ENCODE results near the gene LRRC7.
"Not testable (repeated sequence)": the region's sequence is repeated elsewhere in the genome, so short reads cannot be mapped to it uniquely, and the experiment has no call there.

LRRC7 gene

GRCh38 chr1:69911301-69911801 lies 343.6 kb downstream of the LRRC7 start:
- DNase-seq: no peak

- no peak for DNase-seq
Measured at GRCh38 chr1:69913977-69914376, 346.3 kb downstream of the LRRC7 start.

- DNase-seq: no peak
Measured at GRCh38 chr1:69914976-69915765, 347.4 kb downstream of the LRRC7 start.

- DNase-seq: no peak
Measured at GRCh38 chr1:69919129-69919921, 351.6 kb downstream of the LRRC7 start.

DNA sequence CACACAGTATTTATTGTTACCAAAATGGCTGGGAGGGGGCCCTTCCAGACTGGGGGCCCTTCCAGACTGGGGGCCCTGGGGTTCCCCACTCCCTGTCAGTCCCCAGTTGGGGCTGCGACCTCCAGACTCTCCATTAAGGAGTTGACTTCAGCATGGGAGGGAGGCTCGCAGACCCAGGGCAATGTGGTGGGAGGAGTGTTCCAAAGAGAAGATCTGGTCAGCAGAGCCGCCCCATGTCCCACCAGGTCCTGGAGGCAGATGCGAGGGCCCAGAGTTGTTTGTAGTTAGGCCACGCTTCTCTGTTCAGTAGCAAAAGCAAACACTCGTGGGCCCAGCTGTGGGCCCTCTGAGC lies 352.2 kb downstream of the LRRC7 start:
- no peak for DNase-seq

DNA sequence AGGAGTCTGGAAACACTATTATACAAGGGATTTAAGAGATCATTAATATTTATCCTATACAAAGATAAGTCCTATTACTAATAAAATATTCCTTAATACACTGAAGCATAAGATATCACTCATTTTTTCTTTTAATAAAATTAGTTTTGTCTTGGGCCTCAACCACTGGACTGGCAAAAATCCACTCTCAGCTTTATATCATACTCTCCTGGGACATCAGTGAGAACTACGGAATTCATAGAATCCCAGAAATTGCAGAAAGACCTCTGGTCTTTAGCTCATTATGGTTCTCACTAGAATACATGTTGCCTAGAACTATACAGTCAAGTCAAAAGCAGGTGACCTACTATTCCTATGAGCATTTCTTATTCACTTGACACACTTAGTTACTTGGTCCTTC lies 352.7 kb downstream of the LRRC7 start:
- DNase-seq: no peak

GRCh38 chr1:69921486-69921885 lies 353.8 kb downstream of the LRRC7 start:
- no peak for DNase-seq

DNA sequence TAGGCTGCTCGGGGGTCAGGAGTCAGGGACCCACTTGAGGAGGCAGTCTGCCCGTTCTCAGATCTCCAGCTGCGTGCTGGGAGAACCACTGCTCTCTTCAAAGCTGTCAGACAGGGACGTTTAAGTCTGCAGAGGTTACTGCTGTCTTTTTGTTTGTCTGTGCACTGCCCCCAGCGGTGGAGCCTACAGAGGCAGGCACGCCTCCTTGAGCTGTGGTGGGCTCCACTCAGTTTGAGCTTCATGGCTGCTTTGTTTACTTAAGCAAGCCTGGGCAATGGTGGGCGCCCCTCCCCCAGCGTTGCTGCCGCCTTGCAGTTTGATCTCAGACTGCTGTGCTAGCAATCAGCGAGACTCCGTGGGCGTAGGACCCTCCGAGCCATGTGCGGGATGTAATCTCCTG lies 360.5 kb downstream of the LRRC7 start:
- DNase-seq: not testable (repeated sequence)

DNA sequence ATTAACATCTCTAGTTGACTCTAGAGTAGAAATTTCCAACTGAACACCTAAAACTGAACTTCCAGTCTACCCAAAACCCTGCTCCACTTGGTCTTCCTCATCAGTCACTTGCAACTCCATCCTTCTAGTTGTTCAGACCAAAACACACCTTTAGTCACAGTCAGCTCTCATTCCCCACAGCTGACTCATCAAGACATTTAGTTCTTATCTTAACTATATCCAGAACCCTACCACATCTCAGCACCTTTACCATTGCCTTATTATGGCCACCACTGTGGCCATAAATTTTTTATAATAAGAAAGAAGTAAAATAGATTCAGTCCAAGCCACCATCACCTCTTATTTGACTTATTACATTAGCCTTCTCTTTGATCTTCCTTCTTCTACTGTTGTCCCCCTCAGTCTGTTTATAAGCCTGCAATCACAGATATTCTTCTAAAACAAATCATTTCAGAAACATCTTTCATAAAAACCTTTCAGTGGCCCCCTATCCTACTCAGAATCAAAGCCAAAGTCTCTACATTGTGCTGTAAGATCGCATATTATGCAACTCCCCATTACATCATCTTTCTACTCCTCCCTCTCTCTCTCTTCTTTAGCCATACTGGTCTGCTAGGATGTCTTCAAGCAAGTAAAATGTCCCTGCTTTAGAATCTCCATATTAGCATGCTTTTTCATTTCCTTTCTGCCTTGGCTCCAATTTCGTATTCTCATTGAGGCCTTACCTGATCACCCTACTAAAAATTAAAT lies 361.8 kb downstream of the LRRC7 start:
- DNase-seq: no peak

DNA sequence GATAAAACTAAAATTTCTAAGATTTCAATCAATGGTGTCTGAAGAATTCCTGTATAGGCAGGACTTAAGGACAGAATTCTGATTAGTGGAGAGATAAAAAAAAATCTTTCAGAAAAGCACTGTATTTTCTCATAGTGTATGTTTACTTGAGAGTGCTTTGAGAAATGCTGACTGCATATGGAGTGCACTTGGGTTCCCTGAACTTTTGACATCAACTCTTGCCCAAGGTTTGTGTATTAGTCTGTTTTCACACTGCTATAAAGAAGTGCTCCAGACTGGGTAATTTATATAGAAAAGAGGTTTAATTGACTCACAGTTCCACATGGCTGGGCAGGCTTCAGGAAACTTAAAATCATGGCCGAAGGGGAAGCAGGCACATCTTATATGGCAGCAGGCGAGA lies 362.7 kb downstream of the LRRC7 start:
- DNase-seq: no peak

DNA sequence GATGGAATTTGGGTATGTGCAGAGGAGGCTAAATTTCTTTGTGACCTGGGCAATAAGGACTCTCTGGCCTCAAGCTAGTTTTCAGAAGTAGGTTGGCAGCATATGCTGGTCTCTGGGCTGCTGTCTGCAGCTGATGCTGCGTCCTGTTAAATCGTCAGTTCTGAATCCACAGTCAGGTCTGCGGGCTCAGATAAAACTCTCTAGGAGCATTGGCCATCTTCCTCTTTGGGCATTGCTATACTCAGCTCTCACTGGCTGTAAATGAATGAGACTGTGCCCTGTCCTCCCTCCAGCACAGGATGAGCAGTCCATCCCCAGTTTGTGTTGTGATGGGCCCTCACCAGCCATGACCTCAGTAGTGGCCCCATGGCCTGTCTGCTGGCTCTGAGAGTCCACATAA lies 365.0 kb downstream of the LRRC7 start:
- DNase-seq: no peak

DNA sequence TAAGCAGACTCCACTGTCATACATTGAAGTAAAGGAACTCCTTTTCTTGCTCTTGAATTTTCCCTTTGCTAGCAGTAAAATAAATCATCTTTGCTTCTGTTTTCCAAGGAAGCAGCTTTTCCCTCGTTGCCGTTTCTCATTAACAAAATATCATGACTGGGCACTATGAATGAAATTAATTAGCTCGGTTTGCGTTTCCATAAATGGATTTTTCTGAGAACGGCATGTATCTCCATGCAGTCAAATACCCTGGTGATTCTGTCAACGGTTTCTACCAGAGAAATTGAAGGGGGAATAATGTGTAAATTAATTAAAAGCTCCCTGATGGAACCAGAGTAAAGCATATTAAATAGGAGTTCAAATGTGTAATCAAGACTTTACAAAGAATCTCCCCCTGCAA lies 372.5 kb downstream of the LRRC7 start:
- DNase-seq: no peak

DNA sequence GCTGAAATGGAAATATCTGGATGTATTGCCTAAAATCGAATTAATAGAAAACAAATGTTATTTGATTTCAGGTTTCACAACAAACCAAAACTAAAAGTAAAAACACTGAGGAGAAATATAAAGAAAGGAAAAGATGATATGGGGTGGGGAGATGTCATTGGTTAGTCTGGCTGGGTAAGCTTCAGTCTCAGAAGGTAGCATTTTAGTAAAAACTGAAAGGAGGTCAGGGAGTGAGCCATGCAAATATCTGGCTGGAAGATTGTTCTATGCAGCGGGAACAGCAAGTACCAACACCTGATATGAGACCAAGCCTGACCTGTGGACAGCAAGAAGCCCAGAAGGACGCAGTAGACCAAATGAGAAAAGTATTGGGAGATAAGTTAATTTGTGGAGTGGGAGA lies 373.1 kb downstream of the LRRC7 start:
- no peak for DNase-seq

- DNase-seq: no peak
Measured at GRCh38 chr1:69943030-69943429, 375.3 kb downstream of the LRRC7 start.

DNA sequence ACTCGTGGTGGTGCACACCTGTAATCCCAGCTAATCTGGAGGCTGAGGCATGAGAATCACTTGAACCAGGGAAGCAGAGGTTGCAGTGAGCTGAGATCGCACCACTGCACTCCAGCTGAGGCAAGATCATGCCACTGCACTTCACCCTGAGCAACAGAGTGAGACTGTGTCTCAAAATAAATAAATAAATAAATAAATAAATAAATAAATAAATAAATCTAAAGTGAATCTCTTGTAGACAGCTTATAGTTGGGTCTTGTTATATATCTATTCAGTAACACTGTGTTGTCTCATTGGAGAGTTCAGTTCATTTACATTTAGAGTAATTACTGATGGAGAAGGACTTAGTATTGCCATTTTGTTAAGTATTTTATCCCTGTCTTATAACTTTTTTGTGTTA lies 379.2 kb downstream of the LRRC7 start:
- DNase-seq: no peak

DNA sequence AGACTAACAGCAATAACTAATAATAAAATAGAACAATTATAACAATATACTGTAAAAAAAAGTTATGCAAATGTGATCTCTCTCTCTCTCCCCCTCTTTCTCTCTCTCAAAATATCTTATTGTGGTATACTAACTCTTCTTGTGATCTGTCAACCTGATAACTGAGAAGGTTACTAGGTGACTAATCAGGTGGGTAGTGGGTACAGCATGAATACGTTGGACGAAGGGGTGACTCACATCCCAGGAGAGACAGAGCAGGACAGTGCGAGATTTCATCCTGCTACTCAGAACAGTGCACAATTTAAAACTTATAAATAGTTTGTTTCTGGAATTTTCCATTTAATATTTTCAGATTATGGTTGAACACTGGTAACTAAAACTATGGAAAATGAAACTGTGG lies 380.1 kb downstream of the LRRC7 start:
- DNase-seq: no peak

- no peak for DNase-seq
Measured at GRCh38 chr1:69952676-69953075, 385.0 kb downstream of the LRRC7 start.

GRCh38 chr1:69962452-69962851 lies 394.7 kb downstream of the LRRC7 start:
- not testable (repeated sequence) for DNase-seq

DNA sequence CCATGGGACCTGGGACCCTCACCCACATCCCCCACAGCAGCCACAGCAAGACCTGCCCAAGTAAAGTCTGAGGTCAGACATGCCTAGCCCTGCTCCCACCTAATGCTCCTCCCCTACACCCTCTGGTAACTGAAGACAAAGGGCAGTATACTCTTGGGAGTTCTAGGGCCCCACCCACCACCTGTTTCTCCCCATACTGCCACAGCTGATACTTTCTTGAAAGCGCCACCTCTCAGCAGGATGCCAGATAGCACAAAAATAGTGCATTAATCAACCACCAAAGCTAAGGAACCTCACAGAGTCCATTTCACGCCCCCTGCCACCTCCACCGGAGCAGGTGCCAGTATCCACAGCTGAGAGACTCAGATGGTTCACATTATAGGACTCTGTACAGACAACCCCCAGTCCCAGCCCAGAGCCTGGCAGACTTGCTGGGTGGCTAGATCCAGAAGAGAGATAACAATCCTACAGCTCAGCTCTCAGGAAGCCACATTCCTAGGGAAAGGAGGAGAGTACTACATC lies 399.6 kb downstream of the LRRC7 start:
- DNase-seq: no peak

DNA sequence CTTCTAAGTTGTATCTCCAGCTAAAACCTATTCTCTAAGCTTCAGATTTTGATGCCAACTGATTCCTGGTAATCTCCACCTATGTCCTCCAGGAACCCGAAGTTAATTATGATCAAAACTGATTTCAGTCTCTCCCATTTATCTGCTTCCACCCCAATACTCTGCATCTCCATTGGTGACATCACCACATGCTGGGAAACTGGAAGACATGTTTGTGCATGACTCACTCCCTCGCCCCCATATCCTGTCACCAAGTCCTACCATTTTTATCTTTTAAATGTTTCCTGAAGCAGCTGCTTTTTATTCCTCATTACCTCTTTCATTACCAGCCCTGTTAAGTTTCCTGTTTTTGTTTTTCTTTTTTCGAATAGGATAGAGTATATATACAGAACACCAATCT lies 409.2 kb downstream of the LRRC7 start:
- DNase-seq: no peak

- no peak for DNase-seq
Measured at GRCh38 chr1:69982992-69983391, 415.3 kb downstream of the LRRC7 start.

DNA sequence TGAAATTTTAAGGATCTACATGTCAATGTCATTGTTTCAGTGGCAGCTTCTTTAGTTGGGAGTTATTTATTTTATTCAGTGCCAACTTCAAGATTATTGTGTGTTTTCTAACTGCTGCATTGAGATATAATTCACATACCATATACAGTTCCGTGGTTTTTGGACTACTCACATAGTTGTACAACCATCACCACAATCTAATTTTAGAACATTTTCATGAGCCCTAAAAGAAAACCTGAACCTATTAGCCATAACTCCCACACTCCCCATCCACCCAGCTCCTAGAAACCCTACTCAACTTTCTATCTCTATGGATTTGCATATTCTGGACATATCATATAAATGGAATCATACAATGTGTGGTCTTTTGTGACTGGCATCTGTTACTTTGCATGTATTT lies 417.7 kb downstream of the LRRC7 start:
- no peak for DNase-seq

DNA sequence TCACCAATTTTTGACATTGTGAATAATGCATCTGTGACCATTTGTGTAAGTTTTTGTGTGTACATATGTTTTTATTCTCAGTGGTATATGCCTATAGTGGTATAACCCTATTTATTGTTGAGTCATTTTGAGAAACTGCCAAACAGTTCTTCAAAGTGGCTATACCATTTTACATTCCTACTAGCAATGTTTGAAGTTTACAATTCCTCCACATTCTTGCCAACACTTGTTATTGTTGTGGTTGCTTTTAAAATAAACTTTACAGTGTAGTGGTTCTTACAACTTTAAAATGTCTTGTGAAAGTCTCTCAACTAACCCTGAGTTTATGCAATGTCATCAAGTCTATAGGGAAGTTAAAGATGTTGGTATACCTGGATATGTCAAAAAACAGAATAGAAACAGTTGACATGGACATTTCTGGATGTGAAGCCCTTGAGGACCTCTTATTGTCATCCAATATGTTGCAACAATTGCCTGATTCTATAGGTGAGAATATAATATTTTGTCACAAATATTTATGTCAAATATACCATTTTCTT lies 418.2 kb downstream of the LRRC7 start:
- no peak for DNase-seq

All from hematopoietic multipotent progenitor cell treated with erythropoietin and hydrocortisone succinate and interleukin-3 and kit ligand, for 8 days (in vitro differentiated cells).